ENCODE data around the gene CYTH4.

The CYTH4 gene

DNA sequence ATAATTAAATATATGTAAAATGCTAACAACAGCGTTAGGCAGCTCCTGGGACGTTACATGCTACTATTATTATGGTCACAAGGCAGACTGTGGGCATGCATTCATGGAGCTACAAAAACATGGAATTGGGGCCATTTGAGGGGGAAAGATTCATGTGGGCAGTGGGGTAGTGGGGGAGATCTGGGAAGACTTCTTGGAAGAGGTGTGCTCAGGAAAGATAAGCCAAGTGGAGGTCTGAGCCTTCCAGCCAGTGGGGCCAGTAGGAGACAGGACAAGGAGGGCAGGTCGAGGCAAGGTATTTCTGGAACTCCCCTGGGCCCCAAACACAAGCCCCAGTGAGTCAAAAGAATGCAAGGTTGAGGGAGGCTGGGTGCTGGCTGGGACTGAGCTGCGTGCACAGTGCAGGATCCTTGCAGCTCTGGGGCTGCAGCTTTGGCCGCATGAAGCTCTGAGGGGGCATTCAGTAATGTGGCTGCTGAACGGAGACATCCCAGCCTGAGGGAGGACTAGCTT lies 35.4 kb downstream of the CYTH4 start:
- in situ Hi-C loops (cut with MboI; ENCODE audit: low sequenced_read_pairs, unreplicated experiment) = loop anchor here (10.0 kb wide), 1 partner anchor 117 kb away; no protein-coding TSS in a partner anchor
- DNase-seq (ENCODE audit: low spot score) = no peak
- TF ChIP-seq CTCF (IDR thresholded peaks at IDR 0.05; ENCODE audit: borderline replicate concordance, control extremely low read depth, extremely low read depth, insufficient read depth, missing control alignments) = no peak

DNA sequence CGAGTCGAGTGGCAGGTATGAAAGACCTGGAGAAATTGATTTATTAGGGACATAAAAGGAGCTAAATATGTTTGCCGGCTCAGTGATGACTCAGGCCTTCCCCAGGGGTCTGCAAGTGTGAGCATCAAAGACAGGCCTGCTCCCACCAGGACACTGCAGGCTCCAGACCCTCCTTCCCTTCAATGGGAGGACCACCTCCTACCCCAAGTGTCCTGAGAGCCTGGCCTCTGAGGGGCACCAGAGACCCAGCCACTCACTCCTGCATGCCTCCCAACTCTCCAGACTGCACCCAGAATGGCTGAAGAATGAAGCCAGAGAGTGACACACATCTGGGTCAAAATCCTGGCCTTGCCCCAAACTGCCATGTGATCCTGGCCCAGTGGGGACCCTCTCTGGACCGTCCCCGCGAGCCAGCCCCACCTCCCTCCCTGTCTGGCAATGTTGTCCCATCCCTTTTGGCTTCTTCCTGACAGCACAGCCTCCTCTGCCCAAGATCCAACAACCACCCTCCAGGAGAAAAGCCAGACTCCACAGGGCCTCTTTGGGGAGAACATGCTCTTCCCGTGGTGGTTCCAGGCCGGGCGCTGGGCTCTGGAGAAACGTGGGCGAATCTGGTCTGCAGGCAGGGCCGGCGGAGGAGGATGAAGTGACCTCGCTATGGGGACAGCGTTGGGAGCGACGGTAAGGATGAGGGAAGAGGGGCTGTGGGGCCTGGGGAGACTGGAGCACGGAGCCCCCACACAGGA lies 36.2 kb downstream of the CYTH4 start:
- in situ Hi-C loops (cut with MboI; ENCODE audit: low sequenced_read_pairs, unreplicated experiment) = loop anchor here (10.0 kb wide), 1 partner anchor 116 kb away; no protein-coding TSS in a partner anchor
- no peak for TF ChIP-seq CTCF (IDR thresholded peaks at IDR 0.05; ENCODE audit: borderline replicate concordance, control extremely low read depth, extremely low read depth, insufficient read depth, missing control alignments)
- DNase-seq (ENCODE audit: low spot score) = no peak

DNA sequence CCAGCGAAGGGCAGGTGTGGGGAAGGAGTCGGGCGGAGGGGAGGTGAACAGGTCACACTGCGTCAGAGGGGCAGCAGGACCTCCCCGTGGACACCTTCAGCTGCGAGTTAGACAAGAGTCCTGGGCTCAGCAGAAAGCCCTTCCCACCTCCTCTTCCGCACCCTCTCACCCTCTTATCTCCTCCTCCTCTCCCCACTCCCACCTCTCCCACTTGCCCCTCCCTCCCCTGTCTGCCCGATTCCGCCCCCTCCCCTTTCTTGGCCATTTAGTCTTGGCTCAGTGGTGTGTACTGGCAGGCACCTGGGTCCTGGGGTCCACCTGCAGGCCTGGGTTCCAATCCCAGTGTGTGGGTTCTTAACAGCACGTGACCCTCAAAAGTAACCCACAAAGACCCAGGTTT lies 37.2 kb downstream of the CYTH4 start:
- in situ Hi-C loops (cut with MboI; ENCODE audit: low sequenced_read_pairs, unreplicated experiment) = loop anchor here (10.0 kb wide), 1 partner anchor 115 kb away; no protein-coding TSS in a partner anchor

DNA sequence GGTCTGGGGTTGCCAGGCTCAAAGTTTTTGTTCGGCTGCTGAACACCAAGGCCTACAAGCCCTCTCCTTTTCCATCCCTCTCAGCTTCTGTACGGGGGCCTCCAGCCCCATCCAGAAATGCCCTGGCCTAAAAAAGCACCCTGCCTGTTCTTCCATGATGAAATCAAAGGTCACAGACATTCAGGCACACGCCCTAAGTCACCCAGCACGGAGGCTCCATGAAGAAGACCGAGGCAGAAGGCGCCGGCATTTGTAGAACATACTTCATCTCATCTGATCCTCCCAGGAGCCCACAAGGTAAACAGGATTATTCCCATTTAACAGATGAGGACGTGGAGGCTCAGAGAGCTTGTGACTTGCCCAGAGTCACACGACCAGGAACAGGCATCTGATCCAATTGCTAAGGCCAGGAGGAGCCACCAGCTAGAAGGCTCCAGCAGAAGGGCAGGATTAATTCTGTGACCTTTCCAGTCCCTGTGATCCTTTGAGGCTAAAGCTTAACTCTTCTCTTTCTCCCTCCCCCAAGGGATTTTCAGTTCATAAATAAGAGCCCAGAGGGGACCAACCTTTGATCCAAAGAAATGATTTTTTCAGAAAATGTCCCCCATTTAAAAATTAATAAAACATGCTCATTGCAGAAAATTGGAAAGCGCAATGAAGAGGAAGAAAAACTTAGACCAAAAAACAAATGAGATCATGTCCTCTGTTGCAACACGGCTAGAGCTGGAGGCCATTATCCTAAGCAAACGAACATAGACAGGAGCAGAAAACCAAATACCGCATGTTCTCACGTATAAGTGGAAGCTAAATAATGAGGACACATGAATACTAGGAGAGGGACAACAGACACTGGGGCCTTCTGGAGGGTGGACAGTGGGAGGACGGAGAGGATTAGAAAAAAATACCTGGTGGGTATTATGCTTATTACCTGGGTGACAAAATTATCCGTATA lies 38.7 kb downstream of the CYTH4 start:
- TF ChIP-seq CTCF (IDR thresholded peaks at IDR 0.05; ENCODE audit: borderline replicate concordance, control extremely low read depth, extremely low read depth, insufficient read depth, missing control alignments) = no peak
- in situ Hi-C loops (cut with MboI; ENCODE audit: low sequenced_read_pairs, unreplicated experiment) = no loop called here
- DNase-seq (ENCODE audit: low spot score) = no peak

More for the DNA sequence above, 37.2 kb downstream of the CYTH4 start:
- no peak for DNase-seq (ENCODE audit: low spot score)
- TF ChIP-seq CTCF (IDR thresholded peaks at IDR 0.05; ENCODE audit: borderline replicate concordance, control extremely low read depth, extremely low read depth, insufficient read depth, missing control alignments) = no peak

DNA sequence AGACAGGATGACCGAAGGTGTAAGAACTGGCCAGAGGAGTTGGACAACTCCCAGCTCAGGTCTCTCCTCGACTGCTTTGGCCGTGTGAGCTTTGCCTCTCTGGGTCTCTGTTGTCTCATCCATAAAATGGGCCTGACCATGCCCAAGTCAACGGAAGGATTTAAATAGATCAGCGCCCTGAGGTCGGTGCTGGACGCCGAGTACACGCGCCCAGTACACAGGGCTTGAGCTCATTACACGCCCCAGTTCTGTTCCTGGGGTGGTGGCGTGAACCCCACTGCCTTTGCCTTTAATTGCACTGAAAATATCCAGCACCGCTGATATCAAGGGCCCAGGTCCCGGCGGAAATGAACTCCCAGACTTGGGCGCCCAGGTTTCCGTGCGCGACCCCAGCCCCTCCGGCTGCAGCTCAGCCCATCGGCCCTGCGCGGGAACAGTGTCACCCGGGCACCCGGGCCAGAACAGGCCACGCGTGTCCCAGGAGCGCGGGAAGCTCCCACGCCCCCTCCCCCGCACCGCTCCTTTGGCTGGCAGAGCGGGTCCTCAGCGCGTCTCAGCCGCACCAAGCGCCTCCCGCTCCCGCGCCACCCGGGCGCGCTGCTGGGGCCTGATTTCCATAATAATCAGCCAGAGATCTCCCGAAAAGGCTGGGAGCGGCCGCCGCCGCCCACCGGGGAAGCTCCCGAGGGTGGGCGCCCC lies 42.2 kb downstream of the CYTH4 start:
- DNase-seq (ENCODE audit: low spot score) = no peak
- in situ Hi-C loops (cut with MboI; ENCODE audit: low sequenced_read_pairs, unreplicated experiment) = no loop called here
- TF ChIP-seq CTCF (IDR thresholded peaks at IDR 0.05; ENCODE audit: borderline replicate concordance, control extremely low read depth, extremely low read depth, insufficient read depth, missing control alignments) = no peak

GRCh38 chr22:37325039-37325395 lies 42.7 kb downstream of the CYTH4 start:
- in situ Hi-C loops (cut with MboI; ENCODE audit: low sequenced_read_pairs, unreplicated experiment) = no loop called here
- TF ChIP-seq CTCF (IDR thresholded peaks at IDR 0.05; ENCODE audit: borderline replicate concordance, control extremely low read depth, extremely low read depth, insufficient read depth, missing control alignments) = no peak
- no peak for DNase-seq (ENCODE audit: low spot score)

Measured in GM13976 (cell line).